ENCODE data around the gene SPARCL1. TPM values are rescaled to one million over a fixed set of nuclear protein-coding genes. Genes with fewer than 3 reads are reported as not detected.
"Not testable (repeated sequence)": the region's sequence is repeated elsewhere in the genome, so short reads cannot be mapped to it uniquely, and the experiment has no call there.

SPARCL1 gene
- total RNA-seq, 1 donor from 2014 or later, result 6.3 TPM

GRCh38 chr4:87461281-87461700, 67.9 kb downstream of the SPARCL1 start:
- TF ChIP-seq CTCF (IDR thresholded peaks at IDR 0.05; ENCODE audit: unreplicated experiment), result no peak
- Mint-ChIP-seq H3K27me3 (ENCODE audit: low read depth) (no peaks in the 10 kb centered on the region), H3K4me3 (no peak overlapping the region), H3K4me1 (no peaks in the 10 kb centered on the region), H3K9me3 (peaks cover 7% of the 10 kb centered on the region), H3K27ac (no peak overlapping the region), H3K36me3 (peaks cover 18% of the 10 kb centered on the region)
- no peak for DNase-seq (ENCODE audit: low spot score in 2 of 2, unreplicated experiment in 2 of 2)

- H3K36me3 Mint-ChIP-seq, result peaks cover 24% of the 10 kb centered on the region
- TF ChIP-seq CTCF (IDR thresholded peaks at IDR 0.05; ENCODE audit: unreplicated experiment), result no peak
- H3K4me1 Mint-ChIP-seq, result no peaks in the 10 kb centered on the region
- no peak overlapping the region for H3K27ac Mint-ChIP-seq
- H3K4me3 Mint-ChIP-seq, result no peak overlapping the region
- no peaks in the 10 kb centered on the region for H3K27me3 Mint-ChIP-seq (ENCODE audit: low read depth)
- DNase-seq (ENCODE audit: low spot score in 2 of 2, unreplicated experiment in 2 of 2), result no peak
- H3K9me3 Mint-ChIP-seq, result peaks cover 7% of the 10 kb centered on the region
Observed at GRCh38 chr4:87458913-87459312, 70.3 kb downstream of the SPARCL1 start.

GRCh38 chr4:87451537-87451936, 77.6 kb downstream of the SPARCL1 start:
- Mint-ChIP-seq H3K27ac (no peak overlapping the region), H3K36me3 (peaks cover 24% of the 10 kb centered on the region), H3K9me3 (no peaks in the 10 kb centered on the region), H3K27me3 (ENCODE audit: low read depth) (no peaks in the 10 kb centered on the region), H3K4me1 (no peaks in the 10 kb centered on the region), H3K4me3 (no peak overlapping the region)
- DNase-seq (ENCODE audit: low spot score in 2 of 2, unreplicated experiment in 2 of 2), result no peak
- peak; percentile 10 for TF ChIP-seq CTCF (IDR thresholded peaks at IDR 0.05; ENCODE audit: unreplicated experiment)

- not testable (repeated sequence) for H3K4me1 Mint-ChIP-seq; H3K9me3 Mint-ChIP-seq; H3K27me3 Mint-ChIP-seq (ENCODE audit: low read depth); H3K4me3 Mint-ChIP-seq; DNase-seq (ENCODE audit: low spot score in 2 of 2, unreplicated experiment in 2 of 2); H3K27ac Mint-ChIP-seq
- peaks cover 52% of the 10 kb centered on the region for H3K36me3 Mint-ChIP-seq
Observed at GRCh38 chr4:87446375-87446774, 82.8 kb downstream of the SPARCL1 start.

- Mint-ChIP-seq H3K36me3 (peaks cover 48% of the 10 kb centered on the region), H3K4me3 (no peak overlapping the region), H3K27ac (no peak overlapping the region), H3K27me3 (ENCODE audit: low read depth) (no peaks in the 10 kb centered on the region), H3K9me3 (no peaks in the 10 kb centered on the region), H3K4me1 (no peaks in the 10 kb centered on the region)
- TF ChIP-seq CTCF (IDR thresholded peaks at IDR 0.05; ENCODE audit: unreplicated experiment), result no peak
- no peak for DNase-seq (ENCODE audit: low spot score in 2 of 2, unreplicated experiment in 2 of 2)
Observed at GRCh38 chr4:87445964-87446363, 83.2 kb downstream of the SPARCL1 start.

GRCh38 chr4:87444741-87445140, 84.4 kb downstream of the SPARCL1 start:
- no peak for TF ChIP-seq CTCF (IDR thresholded peaks at IDR 0.05; ENCODE audit: unreplicated experiment)
- Mint-ChIP-seq H3K4me3 (no peak overlapping the region), H3K4me1 (no peaks in the 10 kb centered on the region), H3K27me3 (ENCODE audit: low read depth) (no peaks in the 10 kb centered on the region), H3K36me3 (peaks cover 48% of the 10 kb centered on the region), H3K9me3 (no peaks in the 10 kb centered on the region), H3K27ac (no peak overlapping the region)
- DNase-seq (ENCODE audit: low spot score in 2 of 2, unreplicated experiment in 2 of 2), result no peak
